ENCODE data around the gene MAJIN. TPM values are rescaled to one million over a fixed set of nuclear protein-coding genes. Genes with fewer than 3 reads are reported as not detected.

MAJIN gene
- total and polyA plus RNA-seq, 4 donors = 0.09 to 0.31 TPM; not detected in 2

GRCh38 chr11:65003282-65003681, 31.4 kb upstream of the MAJIN start:
- H3K4me1 ChIP-seq (ENCODE audit: control insufficient read depth in 4 of 4, insufficient read depth in 4 of 4, low read length in 3 of 4) = no peaks in the 10 kb centered on the region
- no peaks in the 10 kb centered on the region for H3K36me3 ChIP-seq (ENCODE audit: control insufficient read depth in 4 of 4, insufficient read depth in 3 of 4, low read depth in 1 of 4, low read length in 3 of 4)
- H3K27me3 ChIP-seq (ENCODE audit: control insufficient read depth in 4 of 4, insufficient read depth in 4 of 4, low read length in 3 of 4) = no peaks in the 10 kb centered on the region
- H3K27ac ChIP-seq (ENCODE audit: low read depth in 1 of 2, low read length in 2 of 2) = no peak overlapping the region
- H3K9me3 ChIP-seq (ENCODE audit: control insufficient read depth in 4 of 4, low read length in 3 of 4) = no peaks in the 10 kb centered on the region
- DNase-seq (ENCODE audit: low spot score) = no peak
- no peak overlapping the region for H3K4me3 ChIP-seq (ENCODE audit: low read depth in 1 of 3, low read length in 3 of 3)
- TF ChIP-seq, protein P1, sequence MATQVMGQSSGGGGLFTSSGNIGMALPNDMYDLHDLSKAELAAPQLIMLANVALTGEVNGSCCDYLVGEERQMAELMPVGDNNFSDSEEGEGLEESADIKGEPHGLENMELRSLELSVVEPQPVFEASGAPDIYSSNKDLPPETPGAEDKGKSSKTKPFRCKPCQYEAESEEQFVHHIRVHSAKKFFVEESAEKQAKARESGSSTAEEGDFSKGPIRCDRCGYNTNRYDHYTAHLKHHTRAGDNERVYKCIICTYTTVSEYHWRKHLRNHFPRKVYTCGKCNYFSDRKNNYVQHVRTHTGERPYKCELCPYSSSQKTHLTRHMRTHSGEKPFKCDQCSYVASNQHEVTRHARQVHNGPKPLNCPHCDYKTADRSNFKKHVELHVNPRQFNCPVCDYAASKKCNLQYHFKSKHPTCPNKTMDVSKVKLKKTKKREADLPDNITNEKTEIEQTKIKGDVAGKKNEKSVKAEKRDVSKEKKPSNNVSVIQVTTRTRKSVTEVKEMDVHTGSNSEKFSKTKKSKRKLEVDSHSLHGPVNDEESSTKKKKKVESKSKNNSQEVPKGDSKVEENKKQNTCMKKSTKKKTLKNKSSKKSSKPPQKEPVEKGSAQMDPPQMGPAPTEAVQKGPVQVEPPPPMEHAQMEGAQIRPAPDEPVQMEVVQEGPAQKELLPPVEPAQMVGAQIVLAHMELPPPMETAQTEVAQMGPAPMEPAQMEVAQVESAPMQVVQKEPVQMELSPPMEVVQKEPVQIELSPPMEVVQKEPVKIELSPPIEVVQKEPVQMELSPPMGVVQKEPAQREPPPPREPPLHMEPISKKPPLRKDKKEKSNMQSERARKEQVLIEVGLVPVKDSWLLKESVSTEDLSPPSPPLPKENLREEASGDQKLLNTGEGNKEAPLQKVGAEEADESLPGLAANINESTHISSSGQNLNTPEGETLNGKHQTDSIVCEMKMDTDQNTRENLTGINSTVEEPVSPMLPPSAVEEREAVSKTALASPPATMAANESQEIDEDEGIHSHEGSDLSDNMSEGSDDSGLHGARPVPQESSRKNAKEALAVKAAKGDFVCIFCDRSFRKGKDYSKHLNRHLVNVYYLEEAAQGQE (IDR thresholded peaks at IDR 0.05) = peak; percentile 45
- TF ChIP-seq CTCF (IDR thresholded peaks at IDR 0.05; ENCODE audit: low read depth, low read length, missing input control) = no peak
- TF ChIP-seq JUND (IDR thresholded peaks at IDR 0.05) = no peak
- 87% methylated on average over 7 of the region's 7 CpGs for WGBS
- H3K9ac ChIP-seq (ENCODE audit: low read depth in 1 of 2, low read length in 2 of 2) = no peak overlapping the region

DNA sequence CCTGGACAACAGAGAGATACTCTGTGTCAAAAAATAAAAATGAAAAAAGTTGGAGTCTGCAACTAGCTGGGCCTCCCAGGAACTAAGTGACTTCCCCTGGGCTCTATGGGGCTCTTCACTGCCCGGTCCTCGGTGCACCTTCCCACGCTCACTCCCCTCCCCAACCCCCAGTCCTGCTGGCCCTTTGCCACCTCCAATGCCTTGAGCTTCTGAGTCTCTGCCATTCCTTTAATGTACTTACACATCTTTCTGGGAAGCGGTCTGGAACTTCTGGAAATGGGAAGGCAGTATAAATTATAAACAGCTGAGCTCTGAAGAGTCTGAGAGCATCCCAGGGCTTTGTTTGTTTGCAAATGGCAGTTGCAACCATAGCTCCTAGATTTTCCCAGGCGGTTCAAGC, 30.8 kb upstream of the MAJIN start:
- Histone ChIP-seq H3K9me3 (ENCODE audit: control insufficient read depth in 4 of 4, low read length in 3 of 4) (no peaks in the 10 kb centered on the region), H3K4me3 (ENCODE audit: low read depth in 1 of 3, low read length in 3 of 3) (no peak overlapping the region), H3K9ac (ENCODE audit: low read depth in 1 of 2, low read length in 2 of 2) (no peak overlapping the region), H3K36me3 (ENCODE audit: control insufficient read depth in 4 of 4, insufficient read depth in 3 of 4, low read depth in 1 of 4, low read length in 3 of 4) (no peaks in the 10 kb centered on the region), H3K27ac (ENCODE audit: low read depth in 1 of 2, low read length in 2 of 2) (no peak overlapping the region), H3K4me1 (ENCODE audit: control insufficient read depth in 4 of 4, insufficient read depth in 4 of 4, low read length in 3 of 4) (no peaks in the 10 kb centered on the region), H3K27me3 (ENCODE audit: control insufficient read depth in 4 of 4, insufficient read depth in 4 of 4, low read length in 3 of 4) (no peaks in the 10 kb centered on the region)
- DNase-seq (ENCODE audit: low spot score) = no peak
- WGBS = 91% methylated on average over 5 of the region's 5 CpGs
- TF ChIP-seq, protein P2, sequence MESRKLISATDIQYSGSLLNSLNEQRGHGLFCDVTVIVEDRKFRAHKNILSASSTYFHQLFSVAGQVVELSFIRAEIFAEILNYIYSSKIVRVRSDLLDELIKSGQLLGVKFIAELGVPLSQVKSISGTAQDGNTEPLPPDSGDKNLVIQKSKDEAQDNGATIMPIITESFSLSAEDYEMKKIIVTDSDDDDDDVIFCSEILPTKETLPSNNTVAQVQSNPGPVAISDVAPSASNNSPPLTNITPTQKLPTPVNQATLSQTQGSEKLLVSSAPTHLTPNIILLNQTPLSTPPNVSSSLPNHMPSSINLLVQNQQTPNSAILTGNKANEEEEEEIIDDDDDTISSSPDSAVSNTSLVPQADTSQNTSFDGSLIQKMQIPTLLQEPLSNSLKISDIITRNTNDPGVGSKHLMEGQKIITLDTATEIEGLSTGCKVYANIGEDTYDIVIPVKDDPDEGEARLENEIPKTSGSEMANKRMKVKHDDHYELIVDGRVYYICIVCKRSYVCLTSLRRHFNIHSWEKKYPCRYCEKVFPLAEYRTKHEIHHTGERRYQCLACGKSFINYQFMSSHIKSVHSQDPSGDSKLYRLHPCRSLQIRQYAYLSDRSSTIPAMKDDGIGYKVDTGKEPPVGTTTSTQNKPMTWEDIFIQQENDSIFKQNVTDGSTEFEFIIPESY (IDR thresholded peaks at IDR 0.05) = no peak
- TF ChIP-seq FOXA1 (IDR thresholded peaks at IDR 0.05) (no peak), GABPA (IDR thresholded peaks at IDR 0.05 in 1 of 2, conservative IDR thresholded peaks at IDR 0.05 in 1 of 2) (no peak), NR2F2 (IDR thresholded peaks at IDR 0.05) (no peak), YY1 (IDR thresholded peaks at IDR 0.05) (no peak), FOXA2 (IDR thresholded peaks at IDR 0.05) (no peak), TAF1 (conservative IDR thresholded peaks at IDR 0.05) (no peak), HNF4A (conservative IDR thresholded peaks at IDR 0.05) (no peak), CTCF (IDR thresholded peaks at IDR 0.05; ENCODE audit: low read depth, low read length, missing input control) (no peak)
- TF ChIP-seq, protein P3, sequence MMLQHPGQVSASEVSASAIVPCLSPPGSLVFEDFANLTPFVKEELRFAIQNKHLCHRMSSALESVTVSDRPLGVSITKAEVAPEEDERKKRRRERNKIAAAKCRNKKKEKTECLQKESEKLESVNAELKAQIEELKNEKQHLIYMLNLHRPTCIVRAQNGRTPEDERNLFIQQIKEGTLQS (IDR thresholded peaks at IDR 0.05) = no peak
- TF ChIP-seq, protein P1 (IDR thresholded peaks at IDR 0.05) = no peak

All from liver (tissue), 9 donors.